HG03521 (cell line): ENCODE results near the gene ILKAP.

ENCODE experiments used
- ATAC-seq: cut with Tn5 transposase; IDR thresholded peaks from one replicate; pipeline ENCODE4 v1.9.1; 2021; ENCODE audit warnings: mild to moderate bottlenecking, moderate library complexity; ENCODE audit not compliant: unreplicated experiment

The ILKAP gene

DNA sequence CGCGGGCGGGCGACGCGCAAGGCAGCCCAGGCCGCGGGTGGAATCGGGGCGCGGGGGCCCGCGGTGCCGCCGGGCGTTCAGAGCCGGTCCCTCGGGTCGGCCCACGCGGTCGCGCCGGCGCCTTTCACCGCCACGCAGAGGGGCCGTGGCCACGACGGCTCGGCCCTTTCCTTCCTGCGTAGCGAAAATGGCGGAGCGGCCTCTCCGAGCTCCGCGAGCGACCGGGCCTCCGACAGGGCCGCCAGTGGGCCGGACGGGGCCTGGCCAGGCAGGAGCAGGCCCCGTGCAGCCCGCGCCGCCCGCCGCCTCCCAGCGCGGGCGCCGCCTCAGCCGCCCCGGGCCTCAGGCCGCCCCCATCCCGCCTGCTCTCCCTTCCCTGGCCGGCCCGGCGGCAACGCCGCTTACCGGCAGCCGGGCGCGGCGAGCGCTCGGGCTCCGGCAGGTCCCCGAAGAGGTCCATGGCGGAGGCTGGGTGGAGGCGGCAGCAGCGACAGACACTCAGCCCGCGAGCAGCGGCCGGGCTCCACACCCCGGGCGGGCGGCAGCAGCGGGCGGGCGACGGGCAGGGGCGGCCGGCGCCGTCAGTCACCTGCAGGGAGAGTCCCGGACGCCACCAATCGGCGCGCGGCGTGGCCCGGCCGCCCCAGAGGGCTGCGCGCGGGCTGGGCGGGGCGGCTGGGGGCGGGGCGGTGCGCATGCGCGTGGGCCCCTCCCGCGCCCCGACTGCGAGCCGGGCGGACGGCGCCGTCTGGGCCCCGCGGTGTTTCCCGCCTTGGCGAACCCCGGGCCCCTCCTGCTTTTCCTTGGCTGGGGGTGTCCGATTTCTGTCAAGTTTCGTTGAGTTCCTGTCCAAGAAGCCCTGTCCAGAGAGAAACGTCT is at the start of gene ILKAP:
ILKAP (minus strand) TSS at position 602 of the 879 bp plus-strand sequence; CDS start at position 460, 142 bp downstream.
- peak; percentile 97 for ATAC-seq

DNA sequence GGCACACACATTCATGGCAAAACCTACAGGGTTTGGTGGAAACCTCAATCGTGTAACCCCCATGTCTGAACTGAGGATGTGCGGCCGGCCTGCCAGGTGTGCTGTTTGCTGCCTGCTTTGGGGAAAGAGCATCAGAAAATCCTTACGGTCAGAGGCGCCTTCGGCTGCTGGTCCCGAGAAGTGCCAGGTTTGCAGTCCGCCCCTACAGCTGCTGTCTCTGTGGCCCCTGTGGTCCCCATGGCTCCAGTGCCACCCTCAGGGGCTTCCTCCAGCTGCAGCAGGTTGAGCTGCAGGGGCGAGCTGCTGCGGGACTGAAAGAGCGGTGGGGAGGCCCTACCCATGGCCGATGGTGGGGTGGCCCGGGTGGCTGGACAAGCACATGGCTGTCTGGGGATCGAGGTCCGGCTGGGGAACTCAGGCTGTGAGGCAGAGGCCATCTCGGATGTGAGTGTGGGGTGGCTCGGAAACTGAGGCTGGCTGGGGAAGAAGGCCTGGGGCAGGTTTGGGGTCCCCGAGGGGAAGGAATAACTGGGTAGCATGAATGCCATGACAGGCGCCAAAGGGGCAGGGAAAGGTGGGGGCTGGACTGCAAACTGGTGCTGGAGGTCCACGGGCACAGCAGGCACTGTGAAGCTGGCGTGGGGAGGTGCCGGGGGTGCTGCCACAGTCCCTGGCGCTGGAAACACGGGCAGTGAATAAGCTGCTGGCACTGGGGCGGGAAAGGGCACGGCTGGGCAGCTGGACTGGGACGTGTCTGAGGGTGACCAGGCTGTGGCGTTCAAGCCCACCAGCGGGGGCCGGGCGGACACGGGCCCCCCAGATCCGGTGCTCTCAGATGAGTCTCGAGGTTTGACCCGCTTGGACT is 49.5 kb upstream of the ILKAP start:
- no peak for ATAC-seq

- ATAC-seq = no peak
These were observed 48.5 kb upstream of the ILKAP start for GRCh38 chr2:238251986-238252385.

GRCh38 chr2:238251331-238251730 is 47.8 kb upstream of the ILKAP start:
- no peak for ATAC-seq

GRCh38 chr2:238250896-238251295 is 47.4 kb upstream of the ILKAP start:
- no peak for ATAC-seq

GRCh38 chr2:238247841-238248453 is 44.5 kb upstream of the ILKAP start:
- no peak for ATAC-seq

DNA sequence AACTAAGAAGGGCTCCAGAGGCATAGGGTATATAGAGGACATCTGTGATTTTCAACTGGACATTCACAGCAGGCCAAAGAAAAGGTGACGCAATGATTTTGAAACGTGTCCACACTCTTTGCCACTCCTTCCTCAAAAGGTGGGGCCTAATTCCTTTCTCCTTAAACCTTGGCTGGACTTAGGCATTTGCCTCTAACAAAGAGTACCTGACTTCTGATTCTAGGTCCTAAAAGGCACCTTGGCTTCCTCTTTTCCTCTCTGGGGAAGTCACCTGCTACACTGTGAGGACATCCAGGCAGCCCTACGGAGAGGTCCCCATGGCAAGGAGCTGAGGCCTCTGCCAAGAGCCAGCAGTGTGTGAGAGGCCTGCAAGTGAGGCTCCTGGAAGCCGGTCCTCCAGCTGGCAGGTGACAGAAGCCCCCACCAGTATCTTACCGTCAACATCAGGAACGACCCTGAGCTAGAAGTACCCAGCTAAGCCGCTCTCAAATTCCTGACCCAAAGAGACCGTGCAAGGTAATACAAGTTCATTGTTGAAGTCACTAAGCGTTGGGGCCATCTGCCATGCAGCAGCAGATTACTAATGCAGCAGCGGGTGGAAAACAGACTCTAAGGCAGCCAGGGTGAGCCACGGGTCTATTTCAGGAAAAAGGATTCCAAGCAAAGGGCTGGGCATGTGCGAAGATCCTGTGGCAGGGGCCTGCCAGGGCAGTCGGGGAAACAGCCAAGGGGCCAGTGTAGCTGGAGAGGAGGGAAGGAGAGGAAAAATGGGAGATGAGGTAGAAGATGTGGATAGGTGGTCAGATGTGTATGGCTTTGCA is 43.7 kb upstream of the ILKAP start:
- ATAC-seq = no peak

GRCh38 chr2:238244151-238244550 is 40.7 kb upstream of the ILKAP start:
- no peak for ATAC-seq

DNA sequence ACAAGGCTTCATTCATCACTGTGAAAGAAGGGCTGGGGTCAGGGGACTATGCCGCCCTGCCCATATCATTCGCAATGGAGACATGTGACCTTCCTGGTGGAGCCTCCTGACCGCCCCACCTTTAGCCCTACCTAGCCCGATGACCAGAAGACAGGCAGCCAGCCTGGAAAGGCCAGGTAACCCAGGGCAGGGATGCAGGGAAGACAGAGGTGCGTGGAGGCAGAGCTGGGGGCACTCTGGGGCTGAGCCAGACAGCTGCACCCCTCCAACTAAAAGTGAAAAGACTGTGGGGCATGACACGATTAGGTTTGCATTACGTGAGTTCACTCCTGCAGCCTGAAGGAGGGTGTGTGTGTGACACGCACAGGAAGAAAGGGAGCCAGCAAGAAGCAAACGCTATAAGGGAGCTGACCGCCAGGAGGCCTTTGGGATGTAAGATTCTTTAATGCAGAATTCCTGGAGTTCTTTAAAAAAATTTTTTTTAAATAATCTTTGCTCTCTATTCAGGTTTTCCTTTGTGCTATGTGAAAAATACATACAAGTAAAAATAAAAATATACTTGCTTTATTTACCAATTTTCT is 40.1 kb upstream of the ILKAP start:
- no peak for ATAC-seq

DNA sequence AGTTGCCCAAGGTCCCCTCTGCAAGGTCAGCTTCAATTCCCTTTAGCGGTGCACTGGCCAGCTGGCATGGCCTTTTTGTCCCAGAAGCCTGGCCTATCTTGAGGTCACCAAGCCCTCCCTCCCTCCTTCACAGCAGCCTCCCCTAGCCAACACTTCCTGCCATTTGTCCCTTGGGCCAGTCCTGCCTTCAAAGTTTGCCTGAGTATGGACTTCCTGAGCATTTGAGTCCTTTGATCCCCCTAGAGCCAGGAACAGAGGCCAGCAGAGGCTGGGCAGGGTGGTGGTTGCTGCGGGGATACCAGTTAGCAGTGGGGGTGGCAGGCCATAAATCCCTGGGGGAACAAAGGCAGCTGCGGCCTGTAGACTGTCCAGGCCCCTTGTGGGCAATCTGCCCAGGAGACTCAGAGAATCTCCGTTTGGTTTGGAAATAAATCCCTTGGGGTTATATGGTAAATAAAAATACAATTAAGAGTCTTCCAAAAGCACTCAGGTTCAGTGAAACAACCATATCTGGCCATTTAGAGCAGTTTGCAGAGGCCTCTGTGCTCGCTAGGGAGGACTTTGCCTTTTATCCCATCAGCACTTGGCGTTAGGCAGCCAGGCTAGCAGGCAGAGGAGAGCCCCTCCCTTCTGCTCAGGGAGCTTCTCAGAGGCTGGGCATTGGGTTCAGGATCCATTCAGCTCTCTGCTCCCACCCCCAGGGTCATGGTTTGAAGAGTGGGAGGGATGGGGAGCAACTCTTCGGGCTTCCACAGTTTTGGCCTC is 39.4 kb upstream of the ILKAP start:
- no peak for ATAC-seq

GRCh38 chr2:238241970-238242369 is 38.5 kb upstream of the ILKAP start:
- ATAC-seq = no peak

DNA sequence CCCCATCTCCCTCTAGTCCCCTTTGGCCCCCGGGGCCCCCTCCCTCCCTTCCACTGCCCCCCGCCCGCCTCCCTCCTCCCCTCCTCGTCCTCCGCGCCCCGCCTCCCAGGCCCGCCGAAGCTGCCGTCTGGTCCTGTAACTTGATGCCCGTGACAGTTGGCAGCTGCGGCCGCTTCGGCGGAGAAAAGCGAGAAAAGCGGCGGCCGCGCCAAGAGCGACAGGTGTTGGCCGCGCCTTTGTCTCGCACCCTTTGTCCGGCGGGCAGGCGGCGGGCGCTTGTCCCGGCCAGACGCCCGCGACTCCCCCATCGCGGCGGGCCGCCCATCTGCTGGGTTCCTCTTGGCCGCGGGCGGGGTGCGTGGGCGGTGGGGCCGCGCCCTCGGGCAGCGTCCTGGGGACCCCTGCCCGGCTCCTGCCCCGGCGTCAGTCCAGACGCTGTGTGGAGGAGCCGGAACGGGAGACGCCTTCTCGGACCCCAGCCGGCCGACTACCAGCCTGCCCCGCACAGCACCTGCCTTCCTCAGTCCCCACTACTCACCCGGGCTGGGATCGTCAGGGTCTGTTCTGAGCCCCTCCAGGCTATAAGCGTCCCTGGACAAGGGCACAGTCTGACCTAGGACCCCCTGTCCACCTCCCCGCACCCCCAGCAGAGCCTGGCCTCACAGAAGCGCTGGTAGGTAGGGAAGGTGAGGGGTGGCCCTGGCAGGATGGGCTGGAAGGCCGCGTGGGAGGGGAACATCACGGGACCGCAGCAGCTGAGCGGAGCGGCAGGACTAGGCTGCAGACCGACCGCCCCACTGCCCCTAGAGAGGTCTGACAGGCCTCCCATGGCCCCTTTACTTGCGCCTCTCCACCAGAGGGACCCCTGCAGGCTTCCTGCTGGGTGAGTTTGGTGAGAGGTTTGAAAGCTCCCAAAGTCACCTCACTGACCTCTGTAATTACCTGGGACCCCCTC is 37.5 kb upstream of the ILKAP start:
- ATAC-seq = no peak

DNA sequence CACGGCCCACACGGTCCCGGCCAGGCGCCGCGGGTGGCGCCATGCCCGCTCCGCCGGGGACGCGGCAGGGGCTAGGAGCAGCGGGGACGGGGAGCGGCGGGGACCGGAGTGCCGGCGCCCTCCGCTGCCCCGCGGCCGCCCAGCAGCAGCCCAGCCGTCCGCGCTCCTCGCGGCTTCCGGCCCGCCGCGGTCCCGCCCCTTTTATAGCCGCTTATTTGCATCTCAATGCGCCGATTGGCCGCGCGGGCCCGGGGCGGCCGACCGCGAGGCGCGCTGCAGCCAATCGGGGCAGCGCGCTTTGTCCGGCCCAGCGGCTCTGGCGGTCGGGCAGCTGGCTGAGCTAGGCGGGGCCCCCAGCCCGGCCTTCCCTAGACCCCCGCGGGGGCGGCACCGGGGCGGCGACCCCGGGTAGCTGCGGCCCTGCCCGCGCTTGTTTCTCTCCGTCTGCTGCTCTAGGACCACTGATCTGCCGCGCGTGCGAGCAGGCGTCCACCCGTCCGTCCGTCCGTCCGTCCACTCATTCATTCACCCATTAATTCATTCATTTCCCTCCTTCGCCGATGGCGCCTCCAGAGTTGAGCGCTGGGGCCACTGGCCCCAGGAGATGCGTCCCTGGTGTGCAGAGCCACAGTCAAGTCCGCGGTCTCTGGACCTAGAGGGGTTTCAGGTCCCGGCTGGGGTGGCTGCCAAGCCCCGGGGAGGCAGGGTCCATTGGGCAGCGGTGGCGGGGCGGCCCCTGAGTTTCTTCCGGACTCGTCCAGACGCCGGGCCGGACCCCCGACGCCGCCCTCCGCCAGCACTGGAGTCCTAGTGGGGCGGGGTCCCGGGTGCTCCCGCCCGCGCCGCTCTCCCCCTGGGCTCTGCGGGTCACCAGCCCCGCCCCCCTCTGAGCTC is 36.6 kb upstream of the ILKAP start, which contains the start of gene HES6:
HES6 (minus strand) TSS at position 176 of the 894 bp plus-strand sequence; CDS start at position 43, 133 bp downstream.
- ATAC-seq = peak; percentile 83

GRCh38 chr2:238239543-238239862 is 36.0 kb upstream of the ILKAP start:
- peak; percentile 13 for ATAC-seq

DNA sequence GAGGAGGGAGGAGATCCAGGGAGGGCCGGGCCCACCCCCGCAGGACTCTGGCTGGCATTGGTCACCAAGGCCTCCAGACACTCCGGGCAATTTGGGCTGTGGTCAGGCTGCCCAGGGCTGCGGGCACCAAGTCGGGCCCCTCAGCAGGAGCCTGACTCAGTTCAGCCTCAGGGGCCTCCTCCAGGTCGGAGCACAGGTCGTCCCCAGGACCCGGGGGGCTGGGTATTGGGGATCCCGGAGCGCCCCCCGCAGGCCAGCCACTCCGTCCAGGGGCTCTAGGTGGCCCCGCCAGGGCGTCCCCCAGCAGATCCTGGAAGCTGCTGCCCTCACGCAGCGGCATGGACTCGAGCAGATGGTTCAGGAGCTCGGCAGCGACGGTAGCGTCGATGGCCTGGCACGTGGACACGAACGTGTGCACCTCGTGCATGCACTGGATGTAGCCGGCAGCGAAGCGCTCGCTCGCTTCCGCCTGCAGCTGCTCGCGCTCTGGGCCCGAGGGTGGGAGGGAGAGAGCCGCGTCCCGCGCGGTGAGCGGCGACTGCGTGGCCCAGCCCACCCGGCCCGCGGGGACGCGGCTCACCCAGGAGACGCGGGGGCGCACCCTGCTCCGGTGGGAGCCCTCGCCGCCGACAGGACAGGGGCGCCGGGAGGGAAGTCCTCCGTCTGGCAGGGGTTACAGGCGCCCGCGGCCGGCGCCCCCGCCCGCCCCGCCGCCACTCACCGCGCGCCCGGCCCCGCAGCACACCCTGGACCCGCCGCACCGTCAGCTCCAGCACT is 35.5 kb upstream of the ILKAP start:
- ATAC-seq = peak; percentile 5

- ATAC-seq = no peak
These were observed 34.8 kb upstream of the ILKAP start for GRCh38 chr2:238238311-238238765.
